ENCODE results near the gene SMPD4. TPM values are rescaled to one million over a fixed set of nuclear protein-coding genes. Genes with fewer than 3 reads are reported as not detected.
"Not testable (repeated sequence)": the region's sequence is repeated elsewhere in the genome, so short reads cannot be mapped to it uniquely, and the experiment has no call there.

The SMPD4 gene
- total RNA-seq, 1 experiment from 2014 or later, result 140 TPM

- CTCF ChIA-PET, result interaction anchor here (0.6 kb wide), 1 partner anchor 261 kb away, joined by 3 read pairs; no protein-coding TSS in a partner anchor
- intact Hi-C loops (cut with micrococcal nuclease; ENCODE audit: unreplicated experiment), result no loop called here
- Histone ChIP-seq H3K9me3 (no peaks in the 10 kb centered on the region), H3K4me1 (peaks cover 8% of the 10 kb centered on the region; the same call in 1 of the 2 replicates), H3K27me3 (replicated peaks; ENCODE audit: control insufficient read depth, insufficient read depth, low read length) (no peaks in the 10 kb centered on the region), H3K36me3 (ENCODE audit: control insufficient read depth, insufficient read depth, low read length) (peaks cover 2% of the 10 kb centered on the region; the same call in 1 of the 2 replicates), H3K4me3 (ENCODE audit: low read depth, low read length) (no peak overlapping the region; the same call in 1 of the 2 replicates)
- no peak for TF ChIP-seq CTCF (IDR thresholded peaks at IDR 0.05; ENCODE audit: insufficient read depth in 1 of 2, low read depth in 1 of 2, low read length in 1 of 2, severe bottlenecking in 1 of 2, unreplicated experiment in 1 of 2)
- H3K27me3 Mint-ChIP-seq (ENCODE audit: insufficient read depth, unreplicated experiment), result no peaks in the 10 kb centered on the region
- peak overlapping the region; percentile 80 for H3K27ac Mint-ChIP-seq (ENCODE audit: unreplicated experiment)
- H3K4me1 Mint-ChIP-seq (ENCODE audit: low read depth, unreplicated experiment), result peaks cover 8% of the 10 kb centered on the region
- peak overlapping the region; percentile 96 for H3K4me3 Mint-ChIP-seq (ENCODE audit: unreplicated experiment)
- BruUV-seq (replicated peaks), result no TSS peak
- peaks cover 67% of the 10 kb centered on the region for H3K36me3 Mint-ChIP-seq (ENCODE audit: insufficient read depth, unreplicated experiment)
- H3K9me3 Mint-ChIP-seq (ENCODE audit: unreplicated experiment), result no peaks in the 10 kb centered on the region
- no peak for DNase-seq
- POLR2A ChIA-PET, result no interaction called here
These were observed 2.3 kb upstream of the SMPD4 start for GRCh38 chr2:130183512-130184373.

GRCh38 chr2:130182826-130183511 is 1.6 kb upstream of the SMPD4 start:
- BruUV-seq (replicated peaks); H3K27me3 ChIP-seq (replicated peaks; ENCODE audit: control insufficient read depth, insufficient read depth, low read length); H3K27me3 Mint-ChIP-seq (ENCODE audit: insufficient read depth, unreplicated experiment); POLR2A ChIA-PET; H3K9me3 ChIP-seq; H3K4me1 Mint-ChIP-seq (ENCODE audit: low read depth, unreplicated experiment); DNase-seq; H3K36me3 ChIP-seq (ENCODE audit: control insufficient read depth, insufficient read depth, low read length); H3K9me3 Mint-ChIP-seq (ENCODE audit: unreplicated experiment); H3K4me1 ChIP-seq: not testable (repeated sequence)
- intact Hi-C loops (cut with micrococcal nuclease; ENCODE audit: unreplicated experiment), result loop anchor here (1.0 kb wide), 1 partner anchor 149 kb away; no protein-coding TSS in a partner anchor
- H3K27ac Mint-ChIP-seq (ENCODE audit: unreplicated experiment), result peak overlapping the region; percentile 80
- H3K4me3 ChIP-seq (ENCODE audit: low read depth, low read length), result peak overlapping the region; percentile 62
- peak overlapping the region; percentile 96 for H3K4me3 Mint-ChIP-seq (ENCODE audit: unreplicated experiment)
- H3K36me3 Mint-ChIP-seq (ENCODE audit: insufficient read depth, unreplicated experiment), result peaks cover 69% of the 10 kb centered on the region
- CTCF ChIA-PET, result interaction anchor here (0.8 to 1.9 kb wide), 2 partner anchors 150 to 159 kb away, joined by 5 to 11 read pairs; partner anchors contain the start of gene IMP4

GRCh38 chr2:130181880-130182682 is 679 bp upstream of the SMPD4 start, which contains the start of gene MZT2B:
Gene MZT2B, plus strand, starts transcription at chr2:130182262. Its CDS starts 21 bp downstream, at chr2:130182283.
- H3K27ac Mint-ChIP-seq (ENCODE audit: unreplicated experiment), result peak within 1 kb of the TSS; percentile 94

More at GRCh38 chr2:130181880-130182682, 679 bp upstream of the SMPD4 start, which contains the start of gene MZT2B:
- H3K4me1 Mint-ChIP-seq (ENCODE audit: low read depth, unreplicated experiment); H3K27me3 Mint-ChIP-seq (ENCODE audit: insufficient read depth, unreplicated experiment); H3K9me3 Mint-ChIP-seq (ENCODE audit: unreplicated experiment); H3K9me3 ChIP-seq; H3K27me3 ChIP-seq (replicated peaks; ENCODE audit: control insufficient read depth, insufficient read depth, low read length); H3K4me1 ChIP-seq; H3K36me3 ChIP-seq (ENCODE audit: control insufficient read depth, insufficient read depth, low read length): not testable (repeated sequence)
- peak; percentile 89 to 95 for DNase-seq
- Mint-ChIP-seq H3K4me3 (ENCODE audit: unreplicated experiment) (peak within 1 kb of the TSS; percentile 96), H3K36me3 (ENCODE audit: insufficient read depth, unreplicated experiment) (peaks cover 70% of the 10 kb centered on the region)
- TSS peak; percentile 40 for BruUV-seq (replicated peaks)
- intact Hi-C loops (cut with micrococcal nuclease; ENCODE audit: unreplicated experiment), result loop anchor here (1.0 to 2.0 kb wide), 3 partner anchors 26 to 150 kb away; no protein-coding TSS in a partner anchor
- H3K4me3 ChIP-seq (ENCODE audit: low read depth, low read length), result peak within 1 kb of the TSS; percentile 100
- CTCF ChIA-PET, result interaction anchor here (0.6 to 1.9 kb wide), 6 partner anchors 59 to 161 kb away, joined by 3 to 12 read pairs (median 5); partner anchors contain the start of gene IMP4
- TF ChIP-seq CTCF (IDR thresholded peaks at IDR 0.05; ENCODE audit: insufficient read depth in 1 of 2, low read depth in 1 of 2, low read length in 1 of 2, severe bottlenecking in 1 of 2, unreplicated experiment in 1 of 2), result peak; percentile 67 to 79
- POLR2A ChIA-PET, result interaction anchor here (0.6 to 1.6 kb wide), 2 partner anchors 59 to 160 kb away, joined by 4 to 16 read pairs; partner anchors contain the start of gene IMP4
